ENCODE data around the gene ARRDC4. TPM values are rescaled to one million over a fixed set of nuclear protein-coding genes. Genes with fewer than 3 reads are reported as not detected.

Gene ARRDC4
- total RNA-seq, 1 donor from 2014 or later, result 6.7 TPM

GRCh38 chr15:97929456-97930229 is 30.9 kb upstream of the ARRDC4 start:
- DNase-seq (ENCODE audit: low spot score), result no peak
- peaks cover 5% of the 10 kb centered on the region for H3K36me3 Mint-ChIP-seq (ENCODE audit: low read depth, unreplicated experiment)
- H3K27ac Mint-ChIP-seq (ENCODE audit: unreplicated experiment), result no peak overlapping the region
- no peak overlapping the region for H3K4me3 Mint-ChIP-seq (ENCODE audit: unreplicated experiment)
- peaks cover 10% of the 10 kb centered on the region for H3K9me3 Mint-ChIP-seq (ENCODE audit: unreplicated experiment)
- H3K4me1 Mint-ChIP-seq (ENCODE audit: unreplicated experiment), result no peaks in the 10 kb centered on the region
- no peaks in the 10 kb centered on the region for H3K27me3 Mint-ChIP-seq (ENCODE audit: unreplicated experiment)
- TF ChIP-seq CTCF (IDR thresholded peaks at IDR 0.05; ENCODE audit: unreplicated experiment), result no peak

GRCh38 chr15:97930230-97930629 is 30.3 kb upstream of the ARRDC4 start:
- peaks cover 10% of the 10 kb centered on the region for H3K9me3 Mint-ChIP-seq (ENCODE audit: unreplicated experiment)
- no peaks in the 10 kb centered on the region for H3K27me3 Mint-ChIP-seq (ENCODE audit: unreplicated experiment)
- no peak for DNase-seq (ENCODE audit: low spot score)

GRCh38 chr15:97931314-97931713 is 29.2 kb upstream of the ARRDC4 start:
- Mint-ChIP-seq H3K4me3 (ENCODE audit: unreplicated experiment) (no peak overlapping the region), H3K27me3 (ENCODE audit: unreplicated experiment) (no peaks in the 10 kb centered on the region), H3K27ac (ENCODE audit: unreplicated experiment) (no peak overlapping the region), H3K4me1 (ENCODE audit: unreplicated experiment) (no peaks in the 10 kb centered on the region), H3K36me3 (ENCODE audit: low read depth, unreplicated experiment) (peaks cover 5% of the 10 kb centered on the region), H3K9me3 (ENCODE audit: unreplicated experiment) (peaks cover 10% of the 10 kb centered on the region)
- no peak for TF ChIP-seq CTCF (IDR thresholded peaks at IDR 0.05; ENCODE audit: unreplicated experiment)
- no peak for DNase-seq (ENCODE audit: low spot score)

More at GRCh38 chr15:97930230-97930629, 30.3 kb upstream of the ARRDC4 start:
- no peaks in the 10 kb centered on the region for H3K4me1 Mint-ChIP-seq (ENCODE audit: unreplicated experiment)
- no peak for TF ChIP-seq CTCF (IDR thresholded peaks at IDR 0.05; ENCODE audit: unreplicated experiment)
- H3K36me3 Mint-ChIP-seq (ENCODE audit: low read depth, unreplicated experiment), result peaks cover 5% of the 10 kb centered on the region
- no peak overlapping the region for H3K27ac Mint-ChIP-seq (ENCODE audit: unreplicated experiment)
- no peak overlapping the region for H3K4me3 Mint-ChIP-seq (ENCODE audit: unreplicated experiment)

- Mint-ChIP-seq H3K27me3 (ENCODE audit: unreplicated experiment) (no peaks in the 10 kb centered on the region), H3K4me3 (ENCODE audit: unreplicated experiment) (no peak overlapping the region), H3K36me3 (ENCODE audit: low read depth, unreplicated experiment) (peaks cover 5% of the 10 kb centered on the region), H3K9me3 (ENCODE audit: unreplicated experiment) (peaks cover 10% of the 10 kb centered on the region), H3K4me1 (ENCODE audit: unreplicated experiment) (no peaks in the 10 kb centered on the region), H3K27ac (ENCODE audit: unreplicated experiment) (no peak overlapping the region)
- no peak for TF ChIP-seq CTCF (IDR thresholded peaks at IDR 0.05; ENCODE audit: unreplicated experiment)
- DNase-seq (ENCODE audit: low spot score), result no peak
These were observed 26.9 kb upstream of the ARRDC4 start for GRCh38 chr15:97933589-97933988.

- Mint-ChIP-seq H3K4me3 (ENCODE audit: unreplicated experiment) (no peak overlapping the region), H3K27ac (ENCODE audit: unreplicated experiment) (no peak overlapping the region), H3K27me3 (ENCODE audit: unreplicated experiment) (no peaks in the 10 kb centered on the region), H3K4me1 (ENCODE audit: unreplicated experiment) (peaks cover 5% of the 10 kb centered on the region), H3K9me3 (ENCODE audit: unreplicated experiment) (no peaks in the 10 kb centered on the region), H3K36me3 (ENCODE audit: low read depth, unreplicated experiment) (no peaks in the 10 kb centered on the region)
- no peak for DNase-seq (ENCODE audit: low spot score)
- TF ChIP-seq CTCF (IDR thresholded peaks at IDR 0.05; ENCODE audit: unreplicated experiment), result no peak
These were observed 19.5 kb upstream of the ARRDC4 start for GRCh38 chr15:97940993-97941392.
